Measurements from ENCODE around the gene FOXC2.
"Not testable (repeated sequence)": the region's sequence is repeated elsewhere in the genome, so short reads cannot be mapped to it uniquely, and the experiment has no call there.

The FOXC2 gene

DNA sequence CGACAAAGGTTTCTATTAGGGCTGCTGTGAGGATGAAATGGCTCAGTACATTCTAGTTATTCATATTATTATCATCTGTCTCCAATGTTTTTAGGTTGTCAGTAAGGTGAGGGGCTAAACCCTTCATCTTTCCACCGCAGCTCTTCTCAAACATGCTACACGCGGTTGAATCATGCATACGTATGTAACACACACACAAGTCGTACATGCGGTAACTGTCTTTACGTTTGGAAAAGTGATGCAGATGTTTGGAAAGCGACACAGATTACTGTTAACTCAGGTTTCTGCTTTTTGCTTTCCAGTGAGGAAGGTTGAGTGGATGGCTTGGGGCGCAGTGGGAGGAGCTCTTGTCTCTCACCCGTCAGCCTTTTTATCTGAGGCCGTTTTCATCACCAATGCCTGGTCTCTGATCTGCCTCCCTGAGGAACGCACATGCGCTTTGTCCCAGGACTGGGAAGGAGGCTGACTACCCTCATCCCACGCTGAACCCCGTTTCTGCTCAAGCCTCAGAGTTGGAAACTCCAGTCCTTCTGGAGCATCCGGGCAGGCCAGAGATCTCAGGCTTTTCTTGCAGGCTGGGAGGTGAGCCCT lies 8.6 kb downstream of the FOXC2 start:
- no peak for DNase-seq

DNA sequence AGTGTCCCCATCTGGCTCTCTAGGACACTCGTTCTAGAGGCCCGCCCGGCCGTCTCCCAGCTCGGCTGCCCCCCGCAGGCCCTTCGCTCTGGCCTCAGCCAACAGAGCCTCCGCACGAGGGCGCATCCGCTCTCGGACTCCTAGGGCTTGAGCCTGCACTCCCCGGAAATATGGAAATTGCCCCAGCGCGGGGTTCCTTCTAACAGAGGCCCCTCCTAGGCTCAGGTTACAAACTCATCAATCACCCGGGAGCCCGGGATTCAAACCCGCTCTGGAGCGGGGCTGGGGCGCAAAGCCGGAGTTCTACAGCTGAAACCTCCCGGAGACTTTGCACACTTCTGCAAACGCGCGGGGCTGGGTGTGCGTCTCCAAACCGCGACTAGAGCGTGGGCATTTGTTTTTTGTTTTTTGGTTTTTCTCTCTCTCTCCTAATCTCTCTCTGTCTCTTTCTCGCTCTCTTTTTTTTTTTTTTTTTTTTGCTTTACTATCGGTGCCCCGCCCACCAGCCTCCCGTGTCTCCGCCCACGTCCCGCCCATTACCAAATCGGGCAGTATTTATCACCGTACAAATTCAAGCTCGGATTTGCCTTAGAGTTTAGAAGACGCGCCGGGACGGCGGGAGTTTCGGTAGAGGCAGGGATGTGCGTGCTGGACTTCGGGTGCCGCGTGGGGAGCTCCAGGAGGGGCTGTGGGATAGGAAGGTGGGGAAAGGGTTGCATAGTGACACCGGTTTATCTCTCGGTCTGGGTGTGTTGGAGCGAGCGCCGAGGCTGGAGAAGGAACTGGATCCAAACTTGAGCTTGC lies 9.3 kb downstream of the FOXC2 start:
- DNase-seq = no peak

DNA sequence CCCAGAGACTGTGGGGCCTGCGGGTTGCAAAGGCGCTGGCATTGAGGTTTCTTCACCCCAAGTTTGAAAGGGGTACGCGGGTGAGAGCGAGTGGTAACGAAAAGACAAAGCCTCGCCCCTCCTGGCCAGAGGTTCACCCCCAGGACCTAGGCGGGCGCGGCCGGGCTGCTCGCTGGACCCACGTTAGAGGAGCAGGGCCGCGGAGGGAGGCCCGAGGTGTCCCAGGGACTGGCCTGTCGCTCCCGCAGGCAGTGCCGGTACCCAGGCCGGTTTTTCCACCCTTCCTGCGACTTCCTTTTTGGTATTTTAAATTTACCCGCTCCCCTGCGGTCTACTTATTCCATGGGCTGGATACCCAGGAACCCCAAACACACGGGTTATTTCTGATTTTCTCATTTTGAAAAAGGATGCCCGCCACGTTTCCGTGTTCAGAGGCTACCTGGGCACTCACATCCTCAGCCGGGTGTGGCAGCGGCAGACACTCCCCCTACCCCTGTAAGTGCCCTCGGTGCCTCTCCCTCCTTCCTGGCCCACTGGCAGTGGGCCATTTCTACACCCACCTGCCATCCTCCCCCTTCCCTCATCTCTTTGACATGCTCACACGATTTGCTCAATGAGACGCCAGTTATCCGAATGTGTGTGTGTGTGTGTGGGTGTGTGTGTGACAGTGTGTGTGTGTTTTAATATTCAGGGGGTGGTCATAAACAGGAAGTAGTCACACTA lies 10.1 kb downstream of the FOXC2 start:
- DNase-seq = no peak

DNA sequence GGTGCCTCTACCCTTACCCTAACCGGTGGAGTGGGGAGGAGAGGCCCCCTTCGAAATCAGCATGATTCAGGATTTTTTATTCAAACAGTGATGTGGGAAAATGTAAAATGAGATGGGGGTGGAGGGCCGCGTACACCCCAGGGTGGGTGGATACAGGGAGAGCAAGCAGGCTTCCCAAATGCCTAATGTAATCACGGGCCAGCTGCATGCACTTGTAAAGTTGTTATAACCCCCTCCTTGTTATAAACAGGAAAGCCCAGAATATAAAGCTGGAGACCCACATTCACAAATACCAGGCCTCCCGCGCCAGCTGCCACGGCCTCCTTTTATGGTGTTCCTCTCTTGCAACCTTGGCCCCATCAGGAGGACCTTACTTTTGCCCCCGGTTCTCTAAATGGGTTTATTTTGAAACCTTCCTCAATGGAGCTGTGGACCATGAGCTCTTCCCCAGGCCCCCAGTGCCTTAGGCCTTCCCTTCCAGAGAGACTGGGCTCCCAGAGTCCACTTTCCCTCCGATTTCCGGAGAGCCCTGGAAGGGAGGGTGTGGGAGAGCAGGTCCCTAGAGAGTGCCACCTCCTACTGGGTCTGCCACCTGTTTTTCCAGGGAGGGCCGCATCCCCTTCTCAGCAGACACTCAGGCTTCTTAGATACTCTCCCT lies 10.8 kb downstream of the FOXC2 start:
- no peak for DNase-seq

DNA sequence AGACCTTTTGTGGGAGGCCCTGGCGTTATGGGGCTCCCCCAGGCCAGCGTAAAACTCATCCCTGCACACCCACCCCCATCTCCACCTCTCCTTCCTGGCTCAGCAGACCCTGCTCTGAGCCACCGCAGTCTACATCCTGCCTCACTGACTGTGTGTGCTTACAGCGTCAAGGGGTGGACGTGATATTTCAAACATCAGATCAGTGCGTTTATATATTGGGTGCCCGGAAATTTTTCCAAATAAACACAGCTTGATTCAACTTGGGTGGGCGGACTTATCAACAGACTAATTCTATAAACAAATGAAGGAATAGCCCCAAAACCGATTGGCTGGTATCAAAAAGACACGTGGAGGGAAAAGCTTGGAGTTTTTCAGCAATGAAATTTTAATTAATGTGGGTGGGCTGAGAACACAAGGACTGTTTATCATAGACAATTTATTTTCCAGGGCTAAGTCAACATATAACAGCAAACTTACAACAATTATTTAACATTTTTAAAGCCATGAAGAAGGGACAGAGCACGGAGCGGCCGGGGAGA lies 11.5 kb downstream of the FOXC2 start, which contains the start of gene FOXL1:
FOXL1 (plus strand) TSS at position 489 of the 539 bp plus-strand sequence. CDS start 175 bp downstream, outside the sequence.
- DNase-seq = no peak

DNA sequence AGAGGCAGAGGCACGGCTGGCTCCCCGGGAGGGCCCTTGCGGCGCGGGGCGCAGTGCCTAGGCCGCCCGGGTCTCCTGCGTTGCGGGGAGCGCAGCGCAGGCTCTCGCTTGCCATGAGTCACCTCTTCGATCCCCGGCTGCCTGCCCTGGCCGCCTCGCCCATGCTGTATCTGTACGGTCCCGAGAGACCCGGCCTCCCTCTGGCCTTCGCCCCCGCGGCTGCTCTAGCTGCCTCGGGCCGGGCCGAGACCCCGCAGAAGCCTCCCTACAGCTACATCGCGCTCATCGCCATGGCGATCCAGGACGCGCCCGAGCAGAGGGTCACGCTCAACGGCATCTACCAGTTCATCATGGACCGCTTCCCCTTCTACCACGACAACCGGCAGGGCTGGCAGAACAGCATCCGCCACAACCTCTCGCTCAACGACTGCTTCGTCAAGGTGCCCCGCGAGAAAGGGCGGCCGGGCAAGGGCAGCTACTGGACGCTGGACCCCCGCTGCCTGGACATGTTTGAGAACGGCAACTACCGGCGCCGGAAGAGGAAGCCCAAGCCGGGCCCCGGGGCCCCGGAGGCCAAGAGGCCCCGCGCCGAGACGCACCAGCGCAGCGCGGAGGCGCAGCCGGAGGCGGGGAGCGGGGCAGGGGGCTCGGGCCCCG lies 12.1 kb downstream of the FOXC2 start:
- no peak for DNase-seq

DNA sequence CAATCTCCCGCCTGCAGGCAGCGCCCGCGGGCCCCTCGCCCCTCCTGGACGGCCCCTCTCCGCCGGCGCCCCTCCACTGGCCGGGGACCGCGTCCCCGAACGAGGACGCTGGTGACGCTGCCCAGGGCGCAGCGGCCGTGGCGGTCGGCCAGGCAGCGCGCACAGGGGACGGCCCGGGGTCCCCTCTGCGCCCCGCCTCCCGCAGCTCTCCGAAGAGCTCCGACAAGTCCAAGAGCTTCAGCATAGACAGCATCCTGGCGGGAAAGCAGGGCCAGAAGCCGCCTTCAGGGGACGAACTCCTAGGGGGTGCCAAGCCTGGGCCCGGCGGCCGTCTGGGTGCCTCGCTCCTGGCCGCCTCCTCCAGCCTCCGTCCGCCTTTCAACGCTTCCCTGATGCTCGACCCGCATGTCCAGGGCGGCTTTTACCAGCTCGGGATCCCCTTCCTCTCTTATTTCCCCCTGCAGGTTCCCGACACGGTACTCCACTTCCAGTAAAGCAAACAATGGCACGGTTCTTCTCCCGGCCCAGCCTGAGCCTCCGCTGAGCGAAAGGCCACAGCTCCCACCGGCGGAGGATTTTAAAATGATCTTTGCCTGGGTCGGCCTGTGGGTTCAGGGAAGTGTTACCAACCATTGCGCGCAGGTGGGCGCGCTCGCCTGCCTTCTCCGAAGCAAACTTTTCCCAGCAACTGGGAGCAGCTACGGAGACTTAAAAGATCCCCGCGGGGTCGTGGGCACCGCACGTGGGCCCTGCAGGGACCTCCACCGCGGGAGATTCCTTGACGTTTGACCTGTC lies 12.8 kb downstream of the FOXC2 start:
- no peak for DNase-seq

DNA sequence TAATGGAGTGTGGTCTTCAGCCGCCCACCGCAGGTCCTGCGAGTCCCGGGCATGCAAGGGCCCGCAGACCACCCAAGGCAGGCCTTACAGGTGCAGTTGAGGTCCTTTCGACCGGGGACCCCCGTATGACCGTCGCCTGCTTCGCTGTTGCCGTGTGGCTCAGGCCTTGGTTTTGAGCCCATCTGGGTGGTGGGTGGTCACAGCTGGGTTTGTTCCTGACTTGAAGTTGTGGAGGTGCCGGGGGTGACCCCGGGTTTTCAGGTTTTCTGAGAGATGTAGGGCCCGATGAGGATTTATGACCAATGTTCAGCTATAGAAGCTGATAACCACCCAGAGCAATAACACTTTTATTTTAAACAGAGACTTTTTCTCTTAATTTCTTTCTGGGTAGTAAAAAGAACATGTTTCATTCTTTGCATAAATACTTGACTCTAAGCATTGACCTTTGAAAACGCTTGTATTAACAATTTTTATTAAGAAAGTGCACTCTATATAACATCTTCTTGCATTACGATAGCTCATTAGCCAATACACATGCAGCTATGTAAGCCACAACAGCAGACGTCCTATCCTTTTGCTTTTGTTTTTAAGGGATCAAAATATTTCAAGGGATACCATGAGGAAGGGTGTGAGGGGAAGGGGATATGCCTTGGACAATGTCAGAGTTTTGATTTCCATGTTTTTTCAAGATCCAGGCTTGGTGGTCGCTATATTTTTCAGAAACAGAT lies 13.6 kb downstream of the FOXC2 start:
- no peak for DNase-seq

DNA sequence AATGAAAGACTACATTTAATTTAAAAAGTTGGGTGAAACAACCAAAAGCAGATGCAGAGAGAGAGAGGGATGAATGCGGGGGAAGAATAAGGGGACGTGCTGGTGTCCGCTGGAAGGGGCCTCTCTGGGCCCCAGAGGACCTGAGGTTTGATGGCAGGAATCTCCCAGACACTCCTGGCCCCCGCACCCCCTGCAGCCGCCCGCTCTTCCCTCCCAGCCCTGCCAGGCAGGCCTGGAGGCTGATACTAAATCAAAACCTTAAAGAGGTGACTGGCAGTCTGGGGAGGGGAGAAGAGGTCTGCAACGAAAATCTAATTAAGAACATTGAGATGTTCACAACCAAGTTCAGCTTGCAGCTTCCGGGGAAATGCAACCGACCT lies 14.2 kb downstream of the FOXC2 start:
- DNase-seq = no peak

DNA sequence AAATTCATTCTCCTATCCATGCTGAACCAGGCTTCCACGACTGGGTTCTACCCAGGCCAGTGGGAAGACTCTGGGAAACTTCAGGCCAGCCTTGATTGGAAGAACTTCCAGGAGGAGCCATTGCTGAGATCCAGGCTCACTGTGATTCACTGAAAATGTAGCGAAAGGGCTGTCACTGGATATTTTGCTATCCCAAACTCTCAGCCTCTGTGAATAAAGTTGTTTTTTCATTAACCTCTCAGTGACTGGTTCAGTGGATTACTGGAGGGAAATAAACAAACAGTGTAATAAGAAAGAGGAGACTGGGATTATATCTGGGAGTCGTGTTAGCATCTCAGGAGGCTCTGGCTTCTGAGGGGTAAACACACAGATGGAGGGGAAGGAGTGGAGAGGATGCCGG lies 14.8 kb downstream of the FOXC2 start:
- DNase-seq = no peak

DNA sequence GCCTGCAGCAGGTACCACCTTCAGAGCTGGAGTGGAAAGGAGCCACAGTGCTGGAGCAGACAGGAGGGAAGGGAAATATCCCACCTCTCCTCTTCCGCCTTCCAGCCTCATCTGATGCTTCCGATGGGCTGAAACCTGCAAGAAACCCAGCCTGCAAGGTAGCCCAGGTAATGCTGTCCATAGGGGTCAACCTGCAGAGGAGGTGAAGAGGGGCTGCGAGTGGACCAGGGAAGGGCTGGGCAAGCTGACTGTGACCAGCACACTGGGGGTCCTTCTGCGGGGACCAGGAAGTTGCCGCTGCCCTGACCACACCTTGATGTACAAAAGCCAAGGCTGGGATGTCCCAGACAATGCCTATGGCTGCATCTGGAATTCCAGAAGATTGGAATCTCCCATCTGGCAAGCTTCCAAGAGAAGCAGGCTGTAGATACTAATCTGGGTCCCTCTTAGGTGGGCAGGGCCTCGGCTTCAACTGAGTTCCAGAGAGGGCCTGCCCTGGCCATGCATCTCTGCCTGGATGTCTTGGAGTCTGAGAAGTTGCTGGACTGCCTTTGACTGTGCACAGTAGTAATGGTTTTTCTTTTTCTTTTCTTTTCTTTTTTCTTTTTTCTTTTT lies 17.5 kb downstream of the FOXC2 start:
- DNase-seq = no peak

DNA sequence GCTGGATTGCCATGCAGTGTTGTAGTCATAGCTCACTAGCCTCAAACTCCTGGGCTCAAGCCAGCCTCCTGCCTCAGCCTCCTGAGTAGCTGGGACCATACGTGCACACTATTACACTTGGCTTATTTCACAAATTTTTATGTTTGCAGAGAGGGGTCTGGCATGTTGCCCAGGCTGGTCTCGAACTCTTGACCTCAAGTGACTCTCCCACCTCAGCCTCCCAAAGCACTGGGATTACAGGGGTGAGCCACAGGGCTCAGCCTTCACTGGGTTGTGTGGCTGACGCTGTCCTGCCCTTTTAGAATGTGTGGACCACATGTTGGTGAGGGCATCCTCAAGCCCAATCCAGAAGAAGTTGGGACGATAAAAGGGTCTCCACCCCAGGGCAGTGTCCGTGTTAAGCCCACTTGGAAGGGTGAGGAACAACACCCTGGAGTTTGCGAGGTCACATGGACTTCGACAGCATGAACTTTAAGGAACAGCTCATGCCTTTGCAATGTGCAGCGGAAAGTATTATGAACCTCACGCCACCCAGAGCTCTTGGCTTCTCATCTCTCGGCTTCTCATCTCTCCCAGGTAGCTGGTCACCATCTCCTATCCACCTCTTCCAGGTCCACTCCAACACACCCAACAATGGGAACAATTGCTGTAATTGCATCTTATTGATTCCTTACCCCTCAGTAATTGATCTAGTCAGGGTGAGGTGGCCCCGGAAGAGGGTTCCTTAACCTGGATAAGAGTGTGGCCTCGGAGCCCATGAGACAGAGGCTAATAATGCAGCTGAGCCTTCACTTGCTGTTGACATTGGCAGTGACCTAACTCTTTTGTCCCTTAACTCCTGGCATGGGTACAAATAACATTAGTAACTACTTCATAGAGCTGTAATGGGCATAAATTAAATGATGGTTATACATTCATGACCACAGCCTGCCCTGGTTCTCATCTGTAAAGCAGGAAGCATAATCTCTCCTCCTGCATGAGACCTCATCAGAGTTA lies 18.4 kb downstream of the FOXC2 start:
- no peak for DNase-seq

DNA sequence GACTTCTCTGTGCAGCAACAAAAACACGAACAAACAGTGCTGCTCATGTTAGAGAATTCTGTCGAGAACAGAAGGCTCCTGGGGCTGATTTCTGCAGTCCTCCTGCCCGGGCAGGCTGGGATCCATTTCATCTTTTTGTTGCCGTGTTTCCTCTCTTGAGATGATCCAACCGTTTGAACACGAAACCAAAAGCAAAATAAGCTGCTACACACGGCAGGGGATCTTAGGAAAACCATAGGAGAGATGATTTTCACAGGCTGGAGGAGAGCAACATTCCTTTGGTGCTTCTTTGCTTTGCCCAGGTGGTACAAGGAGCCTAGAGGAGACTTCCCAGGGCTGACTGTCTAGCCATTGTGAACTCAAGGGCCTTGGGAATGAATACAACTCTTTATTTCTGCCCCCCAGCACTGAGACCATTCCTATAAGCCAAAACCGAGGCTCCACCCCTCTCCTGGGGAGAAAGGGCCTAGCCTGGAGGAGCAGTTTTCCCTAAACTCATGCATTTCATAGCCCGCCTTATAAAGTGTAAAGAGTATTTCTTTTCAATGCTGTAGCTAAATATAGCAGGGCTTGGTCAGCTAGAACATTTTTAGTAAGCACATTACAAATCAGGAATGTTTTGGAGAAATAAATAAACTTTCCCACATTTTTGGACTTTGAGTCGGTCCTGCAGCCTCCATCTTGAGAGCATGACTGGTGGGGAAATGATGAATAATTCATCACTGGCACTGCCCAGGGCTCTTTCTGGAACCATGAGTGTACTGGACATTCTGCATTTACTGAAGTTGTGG lies 19.4 kb downstream of the FOXC2 start:
- DNase-seq = no peak

DNA sequence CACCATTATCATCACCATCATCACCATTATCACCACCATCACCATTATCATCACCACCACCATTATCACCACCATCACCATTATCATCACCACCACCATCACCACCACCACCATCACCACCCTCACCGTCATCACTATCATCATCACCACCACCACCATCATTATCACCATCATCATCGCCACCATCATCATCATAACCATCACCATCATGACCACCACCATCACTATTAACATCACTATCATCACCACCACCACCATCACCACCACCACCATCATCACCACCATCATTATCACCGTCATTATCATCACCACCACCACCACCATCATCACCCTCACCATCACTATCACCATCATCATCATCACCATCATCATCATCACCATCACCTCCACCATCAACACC lies 20.9 kb downstream of the FOXC2 start:
- no peak for DNase-seq

DNA sequence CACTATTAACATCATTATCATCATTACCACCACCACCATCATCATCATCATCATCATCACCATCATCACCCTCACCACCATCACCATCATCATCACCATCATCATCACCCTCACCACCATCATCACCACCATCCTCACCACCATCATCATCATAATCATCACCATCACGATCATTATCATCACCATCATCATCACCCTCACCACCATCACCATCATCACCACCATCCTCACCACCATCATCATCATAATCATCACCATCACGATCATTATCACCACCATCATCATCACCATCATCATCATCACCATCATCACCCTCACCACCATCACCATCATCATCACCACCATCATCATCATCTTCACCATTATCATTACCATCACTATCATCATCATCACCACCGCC lies 21.3 kb downstream of the FOXC2 start:
- not testable (repeated sequence) for DNase-seq

DNA sequence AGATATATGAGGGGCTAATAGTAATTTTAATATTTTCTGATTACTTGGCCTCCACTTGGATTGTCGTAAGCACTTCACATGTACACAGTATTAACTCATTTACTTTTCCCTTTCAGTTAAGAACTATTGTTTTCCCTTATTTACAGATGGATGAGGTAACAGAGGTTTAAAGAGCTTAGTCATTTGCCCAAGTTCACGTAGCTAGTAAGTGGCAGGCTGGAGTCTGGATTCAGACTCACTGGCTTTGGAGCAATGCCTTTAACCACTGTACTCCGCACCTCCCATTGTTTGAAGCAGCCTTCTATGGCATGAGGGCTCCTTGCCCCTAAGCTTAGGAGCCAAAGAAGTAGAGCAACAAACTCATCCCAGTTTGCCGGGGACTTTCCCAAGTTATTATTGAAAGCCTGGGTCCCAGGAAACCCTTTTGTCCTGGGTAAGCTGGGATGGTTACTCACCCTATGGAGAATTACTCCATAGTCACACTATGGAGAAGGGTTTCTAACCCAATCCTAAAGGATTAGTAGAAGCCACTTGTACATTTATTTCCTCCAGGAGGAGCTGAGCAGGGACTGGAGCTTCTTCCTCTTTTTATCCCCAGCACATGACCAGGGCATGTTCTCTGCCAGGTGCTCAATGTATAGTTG lies 24.0 kb downstream of the FOXC2 start:
- DNase-seq = no peak

DNA sequence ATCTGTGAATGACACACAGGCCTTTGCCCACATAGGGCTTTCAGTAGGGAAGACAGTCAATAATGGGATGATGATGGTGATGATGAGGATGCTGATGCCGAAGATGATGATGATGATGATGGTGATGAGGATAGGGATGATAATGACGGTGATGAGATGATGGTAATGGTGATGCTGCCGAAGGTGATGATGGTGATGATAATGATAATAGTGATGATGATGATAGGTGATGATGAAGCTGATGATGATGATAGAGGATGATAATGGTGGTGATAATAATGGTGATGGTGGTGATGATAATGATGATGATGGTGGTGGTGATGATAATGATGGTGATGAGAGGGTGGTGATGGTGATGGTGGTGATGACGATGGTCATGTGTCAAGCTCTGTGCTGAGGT lies 24.6 kb downstream of the FOXC2 start:
- no peak for DNase-seq

Data from Kasumi-1 (cell line).